Lung (tissue), 12 donors: Measurements from ENCODE around the gene FNTB. TPM values are rescaled to one million over a fixed set of nuclear protein-coding genes. Genes with fewer than 3 reads are reported as not detected.

ENCODE experiments used
- ATAC-seq: fragments of 200-7000 bp; cut with Tn5 transposase; one replicate; pipeline ENCODE4 v1.9.1; 2020; ENCODE audit warnings: moderate number of reproducible peaks; ENCODE audit not compliant: insufficient read depth, low FRiP score
- DNase-seq, 3 donors: peaks; one replicate each; pipeline ENCODE4 v3.0.0-alpha.2; 2013 to 2017
- H3K27ac ChIP-seq, 2 donors: one replicate each; pipeline ENCODE4 v1.5.1; 2013; ENCODE audit warnings: mild to moderate bottlenecking in 2 of 2, moderate library complexity in 2 of 2, control low read depth in 1 of 2, inconsistent platforms in 1 of 2, low read depth in 1 of 2, low read length in 1 of 2
- H3K27me3 ChIP-seq, 3 donors: one replicate each; pipeline ENCODE4 v1.5.1; 2013; ENCODE audit warnings: low read length in 2 of 3; ENCODE audit not compliant: control insufficient read depth in 3 of 3, insufficient read depth in 3 of 3
- H3K36me3 ChIP-seq, 4 donors: one replicate each; pipeline ENCODE4 v1.5.1; 2013; ENCODE audit warnings: low read length in 4 of 4, mild to moderate bottlenecking in 1 of 4, moderate library complexity in 1 of 4; ENCODE audit not compliant: control insufficient read depth in 4 of 4, insufficient read depth in 4 of 4
- H3K4me1 ChIP-seq, 5 donors: one replicate each; pipeline ENCODE4 v1.5.1; 2013; ENCODE audit warnings: low read length in 5 of 5, mild to moderate bottlenecking in 2 of 5, moderate library complexity in 1 of 5; ENCODE audit not compliant: control insufficient read depth in 5 of 5, insufficient read depth in 5 of 5
- H3K4me3 ChIP-seq: one replicate; pipeline ENCODE4 v1.5.1; 2013; ENCODE audit warnings: mild to moderate bottlenecking, control low read depth, moderate library complexity
- H3K9ac ChIP-seq, 2 donors: one replicate each; pipeline ENCODE4 v1.5.1; 2013; ENCODE audit warnings: low read length in 2 of 2, control low read depth in 1 of 2; ENCODE audit not compliant: insufficient read depth in 1 of 2
- H3K9me3 ChIP-seq, 4 donors: one replicate each; pipeline ENCODE4 v1.5.1; 2013; ENCODE audit warnings: low read length in 3 of 4, mild to moderate bottlenecking in 1 of 4, moderate library complexity in 1 of 4; ENCODE audit not compliant: control insufficient read depth in 4 of 4, insufficient read depth in 3 of 4
- CTCF ChIP-seq: IDR thresholded peaks from 2 replicates; pipeline ENCODE4 v1.5.1; 2012; ENCODE audit warnings: mild to moderate bottlenecking; ENCODE audit errors: control extremely low read depth, extremely low read depth
- WGBS, 2 donors: extraction: QIAGEN DNeasy Blood & Tissue Kit; methylation state at CpG; one replicate each; pipeline ENCODE4 v1.1.7; 2013; 5-methylcytosine and 5-hydroxymethylcytosine counted together
- polyA plus RNA-seq, 2 donors: library from polyadenylated mRNA; stranded (reverse); fragments of 200-250 nt; gene quantifications; one replicate each; pipeline ENCODE4 v1.2.1, GENCODE V29; 2013
- total RNA-seq, 2 donors: library from RNA; depleted of rRNA in 1 of 2; stranded (reverse); fragments of >200 nt in 1 of 2; gene quantifications; one replicate each; pipeline ENCODE4 v1.2.1, GENCODE V29; 2014 to 2021
- donor health status: control.
- donor health status: control.
- donor health status: Bipolar disorder and iron deficiency.
- donor health status: healthy.
- donor health status: DM: yes; HTN: yes; CAD: no.

Gene FNTB
- total and polyA plus RNA-seq, 4 donors: 6.2 to 14.8 (median 10.8) TPM

GRCh38 chr14:65045006-65045405, 58.3 kb downstream of the FNTB start:
- ATAC-seq: no peak
- WGBS, 2 donors: 37 to 79% methylated on average over 5 of the region's 5 CpGs
- DNase-seq: no peak
- Histone ChIP-seq H3K9ac (no peak overlapping the region), H3K27me3 (no peaks in the 10 kb centered on the region), H3K9me3 (no peaks in the 10 kb centered on the region), H3K27ac (no peak overlapping the region), H3K4me3 (no peak overlapping the region), H3K36me3 (peaks cover 3 to 32% (median 13%) of the 10 kb centered on the region in 4 donors), H3K4me1 (peaks cover 0 to 8% (median 2%) of the 10 kb centered on the region in 5 donors)
- no peak for TF ChIP-seq CTCF

GRCh38 chr14:65045709-65046108, 59.0 kb downstream of the FNTB start:
- H3K27ac ChIP-seq: no peak overlapping the region
- H3K4me1 ChIP-seq: peaks cover 0 to 8% (median 2%) of the 10 kb centered on the region in 5 donors
- no peaks in the 10 kb centered on the region for H3K9me3 ChIP-seq
- no peak overlapping the region for H3K9ac ChIP-seq
- H3K4me3 ChIP-seq: no peak overlapping the region
- WGBS, 2 donors: 70 to 88% methylated on average over 4 of the region's 4 CpGs
- no peak for ATAC-seq
- no peaks in the 10 kb centered on the region for H3K27me3 ChIP-seq
- H3K36me3 ChIP-seq: peaks cover under 1 to 28% (median 12%) of the 10 kb centered on the region in 4 donors
- DNase-seq: no peak
- TF ChIP-seq CTCF: no peak

- H3K4me3 ChIP-seq: no peak overlapping the region
- no peaks in the 10 kb centered on the region for H3K27me3 ChIP-seq
- H3K9ac ChIP-seq: no peak overlapping the region
- WGBS, 2 donors: 76 to 81% methylated on average over 4 of the region's 4 CpGs
- peaks cover 0 to 5% (median 0%) of the 10 kb centered on the region in 5 donors for H3K4me1 ChIP-seq
- peaks cover 2 to 14% (median 4%) of the 10 kb centered on the region in 4 donors for H3K36me3 ChIP-seq
- no peak for TF ChIP-seq CTCF
- no peak overlapping the region for H3K27ac ChIP-seq
- H3K9me3 ChIP-seq: no peaks in the 10 kb centered on the region
- no peak for DNase-seq
- no peak for ATAC-seq
These were observed 66.1 kb downstream of the FNTB start for GRCh38 chr14:65052832-65053231.

GRCh38 chr14:65053466-65053865, 66.8 kb downstream of the FNTB start:
- ATAC-seq (no peak), DNase-seq (no peak)
- Histone ChIP-seq H3K27ac (no peak overlapping the region), H3K27me3 (no peaks in the 10 kb centered on the region), H3K4me1 (peaks cover 0 to 3% (median 0%) of the 10 kb centered on the region in 5 donors), H3K4me3 (no peak overlapping the region), H3K36me3 (peaks cover 2 to 14% (median 4%) of the 10 kb centered on the region in 4 donors), H3K9ac (no peak overlapping the region), H3K9me3 (no peaks in the 10 kb centered on the region)
- no peak for TF ChIP-seq CTCF
- 74 to 91% methylated on average over 3 of the region's 3 CpGs for WGBS, 2 donors
